RWPE2 (cell line): ENCODE measurements around the gene TOPBP1.

Experiments
- ATAC-seq: fragments of 200-7000 bp; cut with Tn5 transposase; 3 replicates; pipeline ENCODE4 v1.9.1; 2021; ENCODE audit warnings: low read depth
- DNase-seq: peaks from one replicate; pipeline ENCODE4 v3.0.0-alpha.2; 2020; ENCODE audit warnings: low spot score
- H3K27ac ChIP-seq: fragments of 450-650 bp; 2 replicates; pipeline ENCODE4 v1.5.1; 2017; ENCODE audit warnings: mild to moderate bottlenecking; ENCODE audit not compliant: poor library complexity, severe bottlenecking
- H3K27me3 ChIP-seq: fragments of 250-450 bp; sonication (Bioruptor Pico); 2 replicates; pipeline ENCODE4 v1.5.1; 2021; ENCODE audit warnings: mild to moderate bottlenecking, moderate library complexity; ENCODE audit not compliant: insufficient read depth, poor library complexity, severe bottlenecking
- H3K36me3 ChIP-seq: fragments of 250-450 bp; sonication (Bioruptor Pico); 2 replicates; pipeline ENCODE4 v1.5.1; 2020; ENCODE audit warnings: low read depth, mild to moderate bottlenecking, moderate library complexity
- H3K4me1 ChIP-seq: fragments of 250-450 bp; sonication (Bioruptor Pico); 2 replicates; pipeline ENCODE4 v1.5.1; 2021; ENCODE audit warnings: mild to moderate bottlenecking, moderate library complexity; ENCODE audit not compliant: insufficient read depth, poor library complexity, severe bottlenecking
- H3K4me3 ChIP-seq: fragments of 250-450 bp; sonication (Bioruptor Pico); 2 replicates; pipeline ENCODE4 v1.5.1; 2021; ENCODE audit warnings: mild to moderate bottlenecking, moderate library complexity; ENCODE audit not compliant: severe bottlenecking
- H3K9me3 ChIP-seq: fragments of 250-450 bp; sonication (Bioruptor Pico); 2 replicates; pipeline ENCODE4 v1.5.1; 2021; ENCODE audit warnings: mild to moderate bottlenecking, moderate library complexity; ENCODE audit not compliant: severe bottlenecking
- CTCF ChIP-seq: fragments of 450-650 bp; IDR thresholded peaks from one replicate; pipeline ENCODE4 v1.5.1; 2017; ENCODE audit warnings: mild to moderate bottlenecking, moderate library complexity; ENCODE audit not compliant: poor library complexity, severe bottlenecking

TOPBP1 gene

GRCh38 chr3:133578548-133579191 lies 83.1 kb downstream of the TOPBP1 start:
- Histone ChIP-seq H3K27me3 (no peaks in the 10 kb centered on the region), H3K27ac (peak overlapping the region; percentile 7), H3K4me3 (no peak overlapping the region), H3K4me1 (peaks cover 23% of the 10 kb centered on the region), H3K9me3 (peaks cover 2% of the 10 kb centered on the region), H3K36me3 (peaks cover 93% of the 10 kb centered on the region)
- DNase-seq (no peak), ATAC-seq (peak; percentile 63)
- peak; percentile 78 for TF ChIP-seq CTCF

- Histone ChIP-seq H3K4me3 (peak overlapping the region; percentile 96), H3K27ac (peak overlapping the region; percentile 95), H3K9me3 (no peaks in the 10 kb centered on the region), H3K36me3 (peaks cover 68% of the 10 kb centered on the region), H3K4me1 (peaks cover 33% of the 10 kb centered on the region), H3K27me3 (no peaks in the 10 kb centered on the region)
- no peak for ATAC-seq
- no peak for TF ChIP-seq CTCF
- DNase-seq = no peak
Observed at GRCh38 chr3:133576169-133576568, 85.6 kb downstream of the TOPBP1 start.

GRCh38 chr3:133575086-133575485 lies 86.7 kb downstream of the TOPBP1 start:
- Histone ChIP-seq H3K9me3 (no peaks in the 10 kb centered on the region), H3K27me3 (no peaks in the 10 kb centered on the region), H3K4me1 (peaks cover 38% of the 10 kb centered on the region), H3K27ac (peak overlapping the region; percentile 95), H3K36me3 (peaks cover 58% of the 10 kb centered on the region), H3K4me3 (peak overlapping the region; percentile 96)
- no peak for DNase-seq
- no peak for TF ChIP-seq CTCF
- ATAC-seq = no peak

GRCh38 chr3:133574260-133574881 lies 87.4 kb downstream of the TOPBP1 start:
- Histone ChIP-seq H3K27me3 (no peaks in the 10 kb centered on the region), H3K4me1 (peaks cover 45% of the 10 kb centered on the region), H3K9me3 (no peaks in the 10 kb centered on the region), H3K4me3 (peak overlapping the region; percentile 96), H3K27ac (peak overlapping the region; percentile 95), H3K36me3 (peaks cover 50% of the 10 kb centered on the region)
- DNase-seq (no peak), ATAC-seq (peak; percentile 13)
- TF ChIP-seq CTCF = no peak
